H7 (cell line): ENCODE results near the gene NAV2. TPM values are rescaled to one million over a fixed set of nuclear protein-coding genes. Genes with fewer than 3 reads are reported as not detected.

Experiments used
- DNase-seq: peaks from one replicate; pipeline ENCODE4 v3.0.0; 2012
- H3K27me3 ChIP-seq: 2 replicates; pipeline ENCODE4 v1.6.0; 2011; ENCODE audit warnings: mild to moderate bottlenecking, low read length; ENCODE audit not compliant: control insufficient read depth, insufficient read depth
- H3K36me3 ChIP-seq: replicated peaks from 2 replicates; pipeline ENCODE4 v1.5.1; 2011; ENCODE audit warnings: low read length; ENCODE audit not compliant: control insufficient read depth, insufficient read depth
- H3K4me3 ChIP-seq: 2 replicates; pipeline ENCODE4 v1.5.1; 2011; ENCODE audit warnings: low read depth, mild to moderate bottlenecking, control low read depth, low read length, moderate library complexity; ENCODE audit not compliant: insufficient read depth
- total RNA-seq: library from RNA; depleted of rRNA; stranded (reverse); fragments of >200 nt; shearing (Covaris generic); gene quantifications from 2 replicates; pipeline ENCODE4 v1.2.3, GENCODE V29; 2014

Gene NAV2
- total RNA-seq, 1 experiment from 2014 or later: 11.1 TPM

- no peaks in the 10 kb centered on the region for H3K27me3 ChIP-seq
- no peak for DNase-seq
Observed at GRCh38 chr11:19861171-19861570, 148.5 kb downstream of the NAV2 start.

GRCh38 chr11:19862091-19862490 is 149.5 kb downstream of the NAV2 start:
- Histone ChIP-seq H3K27me3 (no peaks in the 10 kb centered on the region), H3K36me3 (no peaks in the 10 kb centered on the region; the same call in 1 of the 2 replicates), H3K4me3 (no peak overlapping the region)
- DNase-seq: no peak

More at GRCh38 chr11:19861171-19861570, 148.5 kb downstream of the NAV2 start:
- Histone ChIP-seq H3K4me3 (no peak overlapping the region), H3K36me3 (no peaks in the 10 kb centered on the region; the same call in none of the 2 replicates)

- H3K4me3 ChIP-seq: no peak overlapping the region
- no peaks in the 10 kb centered on the region for H3K27me3 ChIP-seq
- peak; percentile 59 for DNase-seq
- H3K36me3 ChIP-seq: no peaks in the 10 kb centered on the region; the same call in 1 of the 2 replicates
Observed at GRCh38 chr11:19864141-19865140, 151.8 kb downstream of the NAV2 start.

DNA sequence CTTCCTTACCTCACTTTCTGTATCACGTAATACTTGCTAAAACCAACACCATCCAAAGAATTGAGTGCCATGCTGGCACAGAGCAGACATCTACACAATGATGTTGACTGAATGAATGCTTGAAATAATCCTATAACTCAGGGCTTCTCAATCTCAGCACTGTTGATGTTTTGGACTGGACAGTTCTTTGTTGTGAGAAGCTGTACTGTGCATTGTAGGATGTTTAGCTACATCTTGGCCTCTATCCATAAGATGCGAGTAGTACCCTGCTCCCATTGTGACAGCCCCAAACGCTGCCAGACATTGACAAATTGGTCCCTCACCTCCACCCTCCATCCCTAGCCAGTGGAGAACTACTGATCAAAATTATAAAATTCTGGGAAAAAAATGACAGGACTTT is 153.4 kb downstream of the NAV2 start:
- no peaks in the 10 kb centered on the region; the same call in none of the 2 replicates for H3K36me3 ChIP-seq
- H3K4me3 ChIP-seq: no peak overlapping the region
- no peaks in the 10 kb centered on the region for H3K27me3 ChIP-seq
- DNase-seq: no peak

DNA sequence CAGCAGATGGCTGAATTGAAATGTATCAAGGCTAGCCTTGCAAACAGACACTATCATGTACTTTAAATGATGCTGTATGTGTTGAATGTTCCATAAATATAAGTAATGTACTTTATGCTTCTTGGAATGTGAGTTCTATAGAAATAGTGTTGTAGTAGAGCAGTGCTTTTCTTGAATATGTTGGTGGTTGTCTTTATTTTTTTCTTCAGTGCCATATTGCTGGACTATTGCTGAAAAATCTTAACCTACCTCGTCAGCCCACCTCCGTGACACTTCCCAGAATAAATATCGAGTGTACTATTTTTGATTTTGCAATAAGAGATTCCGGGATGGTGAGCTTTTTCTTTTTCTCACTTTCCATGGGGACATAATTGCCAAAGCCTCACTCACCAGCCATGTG is 153.9 kb downstream of the NAV2 start:
- Histone ChIP-seq H3K4me3 (no peak overlapping the region), H3K36me3 (no peaks in the 10 kb centered on the region; the same call in none of the 2 replicates), H3K27me3 (no peaks in the 10 kb centered on the region)
- no peak for DNase-seq

- no peaks in the 10 kb centered on the region; the same call in none of the 2 replicates for H3K36me3 ChIP-seq
- peak; percentile 45 for DNase-seq
- no peaks in the 10 kb centered on the region for H3K27me3 ChIP-seq
- H3K4me3 ChIP-seq: no peak overlapping the region
Observed at GRCh38 chr11:19867064-19867463, 154.4 kb downstream of the NAV2 start.

DNA sequence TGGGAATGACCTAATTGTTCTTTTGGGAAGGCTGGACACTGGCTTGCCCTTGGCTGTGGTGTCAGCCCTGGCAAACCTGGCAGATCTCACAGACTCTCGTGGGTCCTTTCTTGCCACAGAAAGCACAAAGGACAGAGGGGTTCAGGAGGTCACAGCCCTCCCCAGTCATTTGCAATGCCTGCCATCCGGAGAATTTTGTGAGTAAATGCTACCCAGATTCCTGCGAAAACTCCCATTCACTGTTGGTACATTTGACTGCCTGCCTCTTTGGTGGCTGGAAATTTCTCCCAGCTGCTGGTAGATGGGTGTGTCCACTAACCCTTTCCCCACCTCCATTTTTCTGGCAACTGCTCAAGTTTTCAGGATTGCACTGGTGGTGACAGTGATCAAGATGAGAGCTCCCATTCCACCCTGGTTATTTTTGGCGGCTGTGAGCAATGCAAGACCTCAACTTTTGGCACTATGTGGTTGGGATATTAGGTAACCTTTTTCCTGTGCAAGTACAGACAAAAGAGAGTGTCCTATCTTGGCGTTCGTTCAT is 155.7 kb downstream of the NAV2 start:
- Histone ChIP-seq H3K36me3 (no peaks in the 10 kb centered on the region; the same call in 1 of the 2 replicates), H3K27me3 (no peaks in the 10 kb centered on the region), H3K4me3 (no peak overlapping the region)
- DNase-seq: no peak

DNA sequence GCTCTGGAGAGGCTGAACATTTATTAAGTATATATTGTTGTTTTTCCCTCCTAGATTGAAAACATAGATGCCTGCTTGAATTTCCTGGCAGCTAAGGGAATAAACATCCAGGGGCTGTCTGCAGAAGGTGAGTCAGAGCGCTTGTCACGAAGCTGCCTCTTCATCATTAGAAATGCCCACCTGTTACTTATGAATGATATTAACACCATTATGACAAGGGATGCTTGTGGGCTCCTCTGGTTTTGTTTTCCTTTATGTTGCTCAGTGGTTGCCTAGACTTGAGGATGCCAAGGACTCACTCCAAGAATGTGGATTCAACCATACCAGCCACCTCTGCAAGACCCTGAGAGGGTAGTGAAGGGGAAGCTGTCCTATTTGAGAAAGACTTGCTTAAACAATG is 156.2 kb downstream of the NAV2 start:
- Histone ChIP-seq H3K4me3 (no peak overlapping the region), H3K36me3 (no peaks in the 10 kb centered on the region; the same call in 1 of the 2 replicates), H3K27me3 (no peaks in the 10 kb centered on the region)
- no peak for DNase-seq

- DNase-seq: no peak
- Histone ChIP-seq H3K36me3 (no peaks in the 10 kb centered on the region; the same call in 1 of the 2 replicates), H3K27me3 (no peaks in the 10 kb centered on the region), H3K4me3 (no peak overlapping the region)
Observed at GRCh38 chr11:19869466-19869865, 156.8 kb downstream of the NAV2 start.

- H3K4me3 ChIP-seq: no peak overlapping the region
- no peaks in the 10 kb centered on the region for H3K27me3 ChIP-seq
- DNase-seq: no peak
- no peaks in the 10 kb centered on the region; the same call in 1 of the 2 replicates for H3K36me3 ChIP-seq
Observed at GRCh38 chr11:19869946-19870589, 157.4 kb downstream of the NAV2 start.

GRCh38 chr11:19871531-19871930 is 158.9 kb downstream of the NAV2 start:
- H3K4me3 ChIP-seq: no peak overlapping the region
- no peaks in the 10 kb centered on the region; the same call in 1 of the 2 replicates for H3K36me3 ChIP-seq
- no peaks in the 10 kb centered on the region for H3K27me3 ChIP-seq
- DNase-seq: no peak

- Histone ChIP-seq H3K27me3 (no peaks in the 10 kb centered on the region), H3K36me3 (no peaks in the 10 kb centered on the region; the same call in 1 of the 2 replicates), H3K4me3 (no peak overlapping the region)
- DNase-seq: peak; percentile 68
Observed at GRCh38 chr11:19872512-19873145, 160.0 kb downstream of the NAV2 start.

DNA sequence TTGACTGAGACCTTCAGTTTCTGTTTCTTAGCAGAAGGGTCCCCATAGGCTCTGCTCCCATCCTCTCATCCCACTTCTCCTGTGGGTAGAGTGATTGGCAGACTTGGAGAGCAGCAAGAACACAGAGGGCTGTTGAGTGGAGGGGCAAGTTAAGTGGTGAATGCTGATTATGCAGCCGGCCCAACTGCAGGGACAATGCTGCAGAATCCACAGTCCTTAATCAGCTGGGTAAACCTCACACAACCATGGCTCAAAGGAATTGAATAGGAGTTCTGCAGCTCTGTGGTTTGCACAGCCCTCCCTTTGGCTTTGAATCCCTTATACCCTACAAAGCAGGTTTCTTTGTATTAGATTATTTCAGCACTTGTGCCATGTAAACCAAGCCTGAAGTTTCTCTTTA is 161.1 kb downstream of the NAV2 start:
- no peaks in the 10 kb centered on the region for H3K27me3 ChIP-seq
- DNase-seq: peak; percentile 52
- H3K4me3 ChIP-seq: no peak overlapping the region
- H3K36me3 ChIP-seq: no peaks in the 10 kb centered on the region; the same call in 1 of the 2 replicates

- Histone ChIP-seq H3K36me3 (no peaks in the 10 kb centered on the region; the same call in 1 of the 2 replicates), H3K4me3 (no peak overlapping the region), H3K27me3 (no peaks in the 10 kb centered on the region)
- DNase-seq: no peak
Observed at GRCh38 chr11:19874266-19874665, 161.6 kb downstream of the NAV2 start.
